HCT116 (cell line): Measurements from ENCODE around the gene FSIP2. TPM values are rescaled to one million over a fixed set of nuclear protein-coding genes. Genes with fewer than 3 reads are reported as not detected.

ENCODE experiments used
- ATAC-seq: fragments of 200-7000 bp; cut with Tn5 transposase; 2 replicates; pipeline ENCODE4 v1.9.1; 2020; ENCODE audit warnings: mild to moderate bottlenecking, moderate library complexity
- BruUV-seq: library from RNA; stranded (reverse); fragments of 400-500 nt; replicated peaks from 2 replicates; lab custom pipeline; 2021; lab: Mats Ljungman, UMichigan
- CTCF ChIA-PET: fragments of 300-600 bp; sonication (Branson Sonifier 250); formaldehyde crosslinking; loops from one replicate; lab custom pipeline; 2021; ENCODE audit warnings: antibody characterized with exemption; lab: Charles Lee
- POLR2A ChIA-PET: fragments of 300-600, 350-600 bp; sonication (Branson Sonifier 250); formaldehyde crosslinking; loops from one replicate; lab custom pipeline; 2021; ENCODE audit warnings: antibody characterized with exemption; lab: Charles Lee
- RAD21 ChIA-PET, 2 experiments: fragments of 300-600 bp; sonication (Branson Sonifier 250); formaldehyde crosslinking; loops; one replicate each; lab custom pipeline; 2023; ENCODE audit warnings: low total read pairs in 2 of 2; ENCODE audit not compliant: uncharacterized antibody in 2 of 2, unreplicated experiment in 2 of 2, low non-redundant PET in 1 of 2; lab: Charles Lee
- DNase-seq: peaks from one replicate; pipeline ENCODE4 v3.0.0-alpha.2; 2010; ENCODE audit warnings: low read depth, low spot score
- H2AFZ ChIP-seq: fragments of 200-600 bp; shearing (Covaris generic), sonication (generic); 2 replicates; pipeline ENCODE4 v1.6.1; 2017; ENCODE audit warnings: low read depth, mixed run types, mixed read lengths, antibody characterized with exemption, low read length; ENCODE audit not compliant: poor library complexity, severe bottlenecking
- H3K27ac ChIP-seq: 2 replicates; pipeline ENCODE4 v1.5.1; 2012; ENCODE audit warnings: low read depth, low read length
- H3K27me3 ChIP-seq: fragments of 200-600 bp; sonication (generic); 2 replicates; pipeline ENCODE4 v1.6.1; 2016; ENCODE audit warnings: mixed run types, low read length, mixed read lengths; ENCODE audit not compliant: insufficient read depth
- H3K36me3 ChIP-seq, 2 experiments: fragments of 200-500 bp in 1 of 2; fragments of 200-600 bp in 1 of 2; sonication (Bioruptor generic) in 1 of 2; sonication (generic) in 1 of 2; 2 replicates each; pipeline versions ENCODE4 v1.5.1 to v1.6.1; 2014 to 2016; ENCODE audit warnings: low read length in 2 of 2, inconsistent platforms in 1 of 2, mixed read lengths in 1 of 2, mixed run types in 1 of 2; ENCODE audit not compliant: insufficient read depth in 2 of 2, control insufficient read depth in 1 of 2
- H3K4me1 ChIP-seq, 2 experiments: fragments of 200-600 bp in 1 of 2; sonication (generic) in 1 of 2; 2 replicates each; pipeline versions ENCODE4 v1.5.1 to v1.6.1; 2012 to 2017; ENCODE audit warnings: low read length in 2 of 2, inconsistent platforms in 1 of 2, mild to moderate bottlenecking in 1 of 2, mixed read lengths in 1 of 2, mixed run types in 1 of 2, moderate library complexity in 1 of 2; ENCODE audit not compliant: insufficient read depth in 2 of 2, control insufficient read depth in 1 of 2
- H3K4me2 ChIP-seq: fragments of 200-600 bp; sonication (generic); 2 replicates; pipeline ENCODE4 v1.6.1; 2017; ENCODE audit warnings: mixed run types, low read length, mixed read lengths
- H3K4me3 ChIP-seq, 2 experiments: fragments of 200-600 bp in 1 of 2; sonication (generic) in 1 of 2; replicated peaks in 1 of 2; 2 replicates each; pipeline ENCODE4 v1.5.1; 2011 to 2016; ENCODE audit warnings: low read length in 2 of 2, control low read depth in 1 of 2, low read depth in 1 of 2, mild to moderate bottlenecking in 1 of 2, mixed read lengths in 1 of 2, mixed run types in 1 of 2
- H3K79me2 ChIP-seq: fragments of 200-600 bp; sonication (generic); 2 replicates; pipeline ENCODE4 v1.6.1; 2017; ENCODE audit warnings: mild to moderate bottlenecking, mixed run types, low read length, moderate library complexity, mixed read lengths; ENCODE audit not compliant: insufficient read depth
- H3K9ac ChIP-seq: fragments of 200-600 bp; sonication (generic); 2 replicates; pipeline ENCODE4 v1.6.1; 2016; ENCODE audit warnings: low read length, mixed read lengths
- H3K9me2 ChIP-seq: fragments of 200-600 bp; sonication (generic), shearing (Covaris generic); 2 replicates; pipeline ENCODE4 v1.6.1; 2017; ENCODE audit warnings: mixed run types, mild to moderate bottlenecking, moderate library complexity; ENCODE audit not compliant: insufficient read depth
- H3K9me3 ChIP-seq, 2 experiments: fragments of 200-500 bp in 1 of 2; fragments of 200-600 bp in 1 of 2; sonication (Bioruptor generic) in 1 of 2; sonication (generic) in 1 of 2; 2 replicates each; pipeline ENCODE4 v1.6.1; 2014 to 2017; ENCODE audit warnings: low read length in 2 of 2, mixed read lengths in 2 of 2, inconsistent platforms in 1 of 2, low read depth in 1 of 2, mild to moderate bottlenecking in 1 of 2, mixed run types in 1 of 2, moderate library complexity in 1 of 2; ENCODE audit not compliant: control insufficient read depth in 1 of 2, insufficient read depth in 1 of 2
- H4K20me1 ChIP-seq: fragments of 200-600 bp; sonication (generic), shearing (Covaris generic); 2 replicates; pipeline ENCODE4 v1.6.1; 2017; ENCODE audit warnings: mixed run types, mild to moderate bottlenecking, moderate library complexity; ENCODE audit not compliant: insufficient read depth
- CBX3 ChIP-seq: IDR thresholded peaks from 2 replicates; pipeline ENCODE4 v1.6.1; 2012; ENCODE audit warnings: low read depth
- CEBPB ChIP-seq: IDR thresholded peaks from 2 replicates; pipeline ENCODE4 v1.6.1; 2012; ENCODE audit warnings: low read depth
- CTCF ChIP-seq, 3 experiments: fragments of 200-600 bp in 1 of 3; sonication (generic) in 1 of 3; IDR thresholded peaks in 2 of 3; conservative IDR thresholded peaks in 1 of 3; 2 replicates each; pipeline ENCODE4 v1.5.1; 2012 to 2017; ENCODE audit warnings: low read depth in 2 of 3, low read length in 2 of 3, antibody characterized with exemption in 1 of 3, borderline replicate concordance in 1 of 3, control low read depth in 1 of 3, mild to moderate bottlenecking in 1 of 3, mixed read lengths in 1 of 3, mixed run types in 1 of 3, moderate library complexity in 1 of 3; ENCODE audit not compliant: insufficient read depth in 1 of 3
- ELF1 ChIP-seq: IDR thresholded peaks from 2 replicates; pipeline ENCODE4 v1.6.1; 2012; ENCODE audit warnings: low read depth, borderline replicate concordance
- REST ChIP-seq: IDR thresholded peaks from 2 replicates; pipeline ENCODE4 v1.6.1; 2012; ENCODE audit warnings: low read depth
- SIN3A ChIP-seq: IDR thresholded peaks from 2 replicates; pipeline ENCODE4 v1.6.1; 2012; ENCODE audit warnings: low read depth
- SRF ChIP-seq: IDR thresholded peaks from 2 replicates; pipeline ENCODE4 v1.6.1; 2012; ENCODE audit warnings: low read depth
- intact Hi-C: fragments of 100-400 bp; cut with micrococcal nuclease; formaldehyde crosslinking; loops from 2 replicates; pipeline ENCODE4 v1.10.0; 2022
- total RNA-seq: library from RNA; stranded (reverse); gene quantifications from one replicate; pipeline ENCODE4 v1.2.1, GENCODE V29; 2021; ENCODE audit not compliant: unreplicated experiment

Gene FSIP2
- total RNA-seq, 1 experiment from 2014 or later, result not detected

- intact Hi-C loops, result no loop called here
- TF ChIP-seq REST, result no peak
- TF ChIP-seq ELF1, result no peak
- TF ChIP-seq CTCF (IDR thresholded peaks at IDR 0.05 in 2 of 3, conservative IDR thresholded peaks at IDR 0.05 in 1 of 3; ENCODE audit: borderline replicate concordance in 1 of 3, insufficient read depth in 1 of 3, low read depth in 2 of 3, low read length in 2 of 3), result no peak
- no peak for TF ChIP-seq SRF
- no peak for TF ChIP-seq CBX3
- no peak for TF ChIP-seq SIN3A
- TF ChIP-seq CEBPB, result no peak
- TF ChIP-seq, all 23 proteins: peak for 0
- no peaks in the 10 kb centered on the region for H4K20me1 ChIP-seq
- H3K27me3 ChIP-seq, result no peaks in the 10 kb centered on the region
- H3K36me3 ChIP-seq, result no peaks in the 10 kb centered on the region
- BruUV-seq, result no TSS peak
- no peak overlapping the region for H3K4me2 ChIP-seq
- no peak overlapping the region for H3K9ac ChIP-seq
- H3K4me1 ChIP-seq, result no peaks in the 10 kb centered on the region
- H3K27ac ChIP-seq, result no peak overlapping the region
- no peaks in the 10 kb centered on the region for H3K79me2 ChIP-seq
- H3K9me2 ChIP-seq, result no peaks in the 10 kb centered on the region
- POLR2A ChIA-PET, result no interaction called here
- H3K4me3 ChIP-seq, result no peak overlapping the region
- CTCF ChIA-PET, result no interaction called here
- H2AFZ ChIP-seq, result no peak overlapping the region
- RAD21 ChIA-PET, result no interaction called here
- no peaks in the 10 kb centered on the region for H3K9me3 ChIP-seq
- no peak for DNase-seq
- no peak for ATAC-seq
Measured at GRCh38 chr2:185860321-185860720, 121.7 kb downstream of the FSIP2 start.
